SK-N-MC (cell line): Measurements from ENCODE around the gene DMTF1.
"Not testable (repeated sequence)": the region's sequence is repeated elsewhere in the genome, so short reads cannot be mapped to it uniquely, and the experiment has no call there.

Experiments
- EZH2 ChIP-seq: fragments of 200-600 bp; sonication (generic); IDR thresholded peaks from one replicate; pipeline ENCODE4 v1.6.1; 2017; ENCODE audit warnings: antibody characterized with exemption
- FOXP2 ChIP-seq: optimal IDR thresholded peaks from 2 replicates; pipeline ENCODE3; 2011; ENCODE audit warnings: mild to moderate bottlenecking, moderate library complexity; ENCODE audit not compliant: insufficient read depth; ENCODE audit errors: extremely low read length, control extremely low read depth
- POLR2AphosphoS5 ChIP-seq: IDR thresholded peaks from 2 replicates; pipeline ENCODE4 v1.6.1; 2012; ENCODE audit warnings: mild to moderate bottlenecking, low read depth, low read length, borderline replicate concordance

DNA sequence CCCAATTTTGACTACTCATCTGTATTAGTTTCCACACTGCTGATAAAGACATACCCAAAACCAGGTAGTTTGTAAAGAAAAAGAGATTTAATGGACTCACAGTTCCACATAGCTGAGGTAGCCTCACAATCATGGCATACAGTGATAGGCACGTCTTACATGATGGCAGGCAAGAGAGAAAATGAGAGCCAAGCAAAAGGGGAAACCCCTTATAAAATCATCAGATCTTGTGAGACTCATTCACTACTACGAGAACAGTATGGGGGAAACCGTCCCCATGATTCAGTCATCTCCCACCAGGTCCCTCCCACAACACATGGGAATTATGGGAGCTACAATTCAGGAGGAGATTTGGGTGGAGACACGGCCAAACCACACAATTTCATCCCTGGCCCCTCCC, 51.7 kb downstream of the DMTF1 start:
- not testable (repeated sequence) for TF ChIP-seq EZH2, FOXP2
- TF ChIP-seq POLR2AphosphoS5 = 0 out of 2 replicates have a peak, but pooled peaks have one; percentile 17
